Chondrocyte (in vitro differentiated cells): ENCODE results near the gene LRMDA. TPM values are rescaled to one million over a fixed set of nuclear protein-coding genes. Genes with fewer than 3 reads are reported as not detected.
A peak's percentile ranks its signal among the peaks of the same experiment; 100 is the strongest.

Experiments used
- DNase-seq: peaks from one replicate; pipeline ENCODE4 v3.0.0; 2021; ENCODE audit warnings: mixed read lengths, low spot score
- H3K27ac Mint-ChIP-seq: one replicate; pipeline ENCODE4 v1.8.0; 2021; ENCODE audit warnings: mild to moderate bottlenecking, moderate library complexity, mixed read lengths; ENCODE audit not compliant: unreplicated experiment
- H3K27me3 Mint-ChIP-seq: 2 replicates; pipeline ENCODE4 v1.8.0; 2021; ENCODE audit warnings: low read depth, mixed read lengths
- H3K36me3 Mint-ChIP-seq: 2 replicates; pipeline ENCODE4 v1.8.0; 2021; ENCODE audit warnings: low read depth, mixed read lengths
- H3K4me1 Mint-ChIP-seq: 2 replicates; pipeline ENCODE4 v1.8.0; 2021; ENCODE audit warnings: low read depth, mild to moderate bottlenecking, mixed read lengths
- H3K4me3 Mint-ChIP-seq: one replicate; pipeline ENCODE4 v1.8.0; 2021; ENCODE audit warnings: mild to moderate bottlenecking, moderate library complexity, mixed read lengths; ENCODE audit not compliant: unreplicated experiment
- H3K9me3 Mint-ChIP-seq: 2 replicates; pipeline ENCODE4 v1.8.0; 2021; ENCODE audit warnings: low read depth, mixed read lengths
- CTCF ChIP-seq: fragments of 200-600 bp; sonication (generic); IDR thresholded peaks from 2 replicates; pipeline ENCODE4 v1.5.0; 2021; ENCODE audit warnings: antibody characterized with exemption, mild to moderate bottlenecking, moderate library complexity
- total RNA-seq: library from RNA; stranded (reverse); gene quantifications from 3 replicates; pipeline ENCODE4 v1.2.1, GENCODE V29; 2021

LRMDA gene
- total RNA-seq, 1 donor from 2014 or later, result 2.8 TPM

- Mint-ChIP-seq H3K27me3 (peaks cover 2% of the 10 kb centered on the region), H3K27ac (no peak overlapping the region), H3K4me1 (peaks cover 26% of the 10 kb centered on the region), H3K4me3 (no peak overlapping the region), H3K9me3 (peaks cover 4% of the 10 kb centered on the region), H3K36me3 (no peaks in the 10 kb centered on the region)
- no peak for DNase-seq
- TF ChIP-seq CTCF, result no peak
Measured at GRCh38 chr10:75774783-75775490, 343.5 kb downstream of the LRMDA start.

- TF ChIP-seq CTCF, result no peak
- no peak for DNase-seq
- Mint-ChIP-seq H3K9me3 (peaks cover 4% of the 10 kb centered on the region), H3K4me3 (no peak overlapping the region), H3K27me3 (peaks cover 4% of the 10 kb centered on the region), H3K4me1 (peaks cover 26% of the 10 kb centered on the region), H3K27ac (no peak overlapping the region), H3K36me3 (no peaks in the 10 kb centered on the region)
Measured at GRCh38 chr10:75776738-75777504, 345.5 kb downstream of the LRMDA start.

GRCh38 chr10:75778665-75779064, 347.2 kb downstream of the LRMDA start:
- Mint-ChIP-seq H3K36me3 (peaks cover 2% of the 10 kb centered on the region), H3K4me3 (no peak overlapping the region), H3K27me3 (peaks cover 16% of the 10 kb centered on the region), H3K4me1 (peaks cover 24% of the 10 kb centered on the region), H3K27ac (no peak overlapping the region), H3K9me3 (peaks cover 4% of the 10 kb centered on the region)
- TF ChIP-seq CTCF, result no peak
- no peak for DNase-seq

GRCh38 chr10:75779276-75779675, 347.9 kb downstream of the LRMDA start:
- no peak for TF ChIP-seq CTCF
- peak overlapping the region; percentile 42 for H3K27ac Mint-ChIP-seq
- no peak overlapping the region for H3K4me3 Mint-ChIP-seq
- H3K36me3 Mint-ChIP-seq, result peaks cover 2% of the 10 kb centered on the region
- no peak for DNase-seq
- peaks cover 4% of the 10 kb centered on the region for H3K9me3 Mint-ChIP-seq
- H3K27me3 Mint-ChIP-seq, result peaks cover 20% of the 10 kb centered on the region
- H3K4me1 Mint-ChIP-seq, result peaks cover 20% of the 10 kb centered on the region

- peaks cover 19% of the 10 kb centered on the region for H3K27me3 Mint-ChIP-seq
Measured at GRCh38 chr10:75782463-75783248, 351.2 kb downstream of the LRMDA start.

More at GRCh38 chr10:75782463-75783248, 351.2 kb downstream of the LRMDA start:
- DNase-seq, result no peak
- peaks cover 17% of the 10 kb centered on the region for H3K4me1 Mint-ChIP-seq
- no peak overlapping the region for H3K27ac Mint-ChIP-seq
- peaks cover 2% of the 10 kb centered on the region for H3K36me3 Mint-ChIP-seq
- TF ChIP-seq CTCF, result no peak
- no peak overlapping the region for H3K4me3 Mint-ChIP-seq
- peaks cover 4% of the 10 kb centered on the region for H3K9me3 Mint-ChIP-seq
